ENCODE data around the gene HHIPL1.

The HHIPL1 gene

GRCh38 chr14:99698236-99698635 lies 53.3 kb downstream of the HHIPL1 start:
- no peaks in the 10 kb centered on the region for H3K4me1 ChIP-seq (ENCODE audit: control insufficient read depth, insufficient read depth, low read length)
- no peak overlapping the region for H3K4me3 ChIP-seq (ENCODE audit: low read depth, low read length)
- no peaks in the 10 kb centered on the region for H3K27me3 ChIP-seq (ENCODE audit: control insufficient read depth, insufficient read depth, low read length)
- peaks cover 12% of the 10 kb centered on the region for H3K9me3 ChIP-seq (ENCODE audit: control insufficient read depth, insufficient read depth, low read length)
- H3K36me3 ChIP-seq (ENCODE audit: control insufficient read depth, insufficient read depth, low read length) = no peaks in the 10 kb centered on the region
- no peak overlapping the region for H3K27ac ChIP-seq (ENCODE audit: low read depth, low read length)
- H3K9ac ChIP-seq (ENCODE audit: low read depth, low read length) = no peak overlapping the region

GRCh38 chr14:99698642-99699041 lies 53.7 kb downstream of the HHIPL1 start:
- Histone ChIP-seq H3K4me3 (ENCODE audit: low read depth, low read length) (no peak overlapping the region), H3K27me3 (ENCODE audit: control insufficient read depth, insufficient read depth, low read length) (no peaks in the 10 kb centered on the region), H3K4me1 (ENCODE audit: control insufficient read depth, insufficient read depth, low read length) (no peaks in the 10 kb centered on the region), H3K9me3 (ENCODE audit: control insufficient read depth, insufficient read depth, low read length) (peaks cover 16% of the 10 kb centered on the region), H3K36me3 (ENCODE audit: control insufficient read depth, insufficient read depth, low read length) (no peaks in the 10 kb centered on the region), H3K9ac (ENCODE audit: low read depth, low read length) (no peak overlapping the region), H3K27ac (ENCODE audit: low read depth, low read length) (no peak overlapping the region)

DNA sequence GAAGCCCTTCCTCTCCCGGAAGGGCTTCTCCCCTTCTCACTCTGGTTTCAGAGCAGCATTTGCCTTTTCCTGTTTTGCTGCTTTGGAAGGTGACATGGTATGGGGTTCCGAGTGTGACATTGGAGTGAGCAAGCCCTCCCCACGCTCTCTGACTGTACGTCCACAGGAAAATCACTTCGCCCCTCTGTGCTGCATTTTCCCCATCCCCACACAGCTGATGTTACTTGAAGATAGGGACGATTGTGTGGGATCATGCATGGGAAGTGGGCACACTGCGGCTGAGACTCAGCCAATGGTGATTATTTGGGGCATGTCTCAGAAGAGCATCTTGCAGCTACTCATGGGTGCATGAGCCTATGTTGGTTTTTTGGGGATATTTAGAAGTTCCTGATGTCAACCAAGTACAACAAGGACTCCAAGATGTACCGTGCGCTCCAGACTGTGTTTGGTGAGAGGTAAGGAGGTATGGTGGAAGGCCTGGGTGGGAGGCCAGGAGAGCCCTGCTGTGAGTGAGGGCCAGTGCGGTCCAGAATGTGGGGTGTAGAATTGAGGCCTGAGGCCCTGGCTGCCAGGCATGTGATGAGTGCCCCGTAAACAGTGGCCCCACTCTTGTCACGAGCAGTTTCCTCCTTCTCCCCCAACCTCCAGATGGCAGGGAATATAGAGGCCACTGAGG lies 54.3 kb downstream of the HHIPL1 start:
- H3K9me3 ChIP-seq (ENCODE audit: control insufficient read depth, insufficient read depth, low read length) = peaks cover 20% of the 10 kb centered on the region
- H3K36me3 ChIP-seq (ENCODE audit: control insufficient read depth, insufficient read depth, low read length) = no peaks in the 10 kb centered on the region
- H3K9ac ChIP-seq (ENCODE audit: low read depth, low read length) = no peak overlapping the region
- H3K4me3 ChIP-seq (ENCODE audit: low read depth, low read length) = no peak overlapping the region
- no peak overlapping the region for H3K27ac ChIP-seq (ENCODE audit: low read depth, low read length)
- H3K4me1 ChIP-seq (ENCODE audit: control insufficient read depth, insufficient read depth, low read length) = no peaks in the 10 kb centered on the region
- H3K27me3 ChIP-seq (ENCODE audit: control insufficient read depth, insufficient read depth, low read length) = no peaks in the 10 kb centered on the region

DNA sequence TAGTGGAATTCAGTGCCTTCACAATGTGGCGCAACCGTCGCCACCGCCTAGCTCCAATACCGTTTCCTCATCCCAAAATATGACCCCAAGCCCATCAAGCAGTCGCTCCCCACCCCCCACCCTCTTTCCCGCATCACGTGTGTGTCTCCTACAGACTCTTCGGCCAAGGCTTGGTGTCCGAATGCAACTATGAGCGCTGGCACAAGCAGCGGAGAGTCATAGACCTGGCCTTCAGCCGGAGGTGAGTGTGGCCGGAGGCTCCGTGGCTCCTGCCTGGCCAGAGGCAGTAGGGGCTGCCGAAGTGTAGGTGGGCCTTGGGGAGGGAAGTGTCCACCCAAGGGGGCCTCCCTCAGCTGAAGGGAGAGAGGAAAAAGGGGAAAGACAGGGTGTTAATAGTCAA lies 54.9 kb downstream of the HHIPL1 start:
- Histone ChIP-seq H3K36me3 (ENCODE audit: control insufficient read depth, insufficient read depth, low read length) (no peaks in the 10 kb centered on the region), H3K4me3 (ENCODE audit: low read depth, low read length) (no peak overlapping the region), H3K27me3 (ENCODE audit: control insufficient read depth, insufficient read depth, low read length) (no peaks in the 10 kb centered on the region), H3K4me1 (ENCODE audit: control insufficient read depth, insufficient read depth, low read length) (no peaks in the 10 kb centered on the region), H3K27ac (ENCODE audit: low read depth, low read length) (no peak overlapping the region), H3K9me3 (ENCODE audit: control insufficient read depth, insufficient read depth, low read length) (peaks cover 20% of the 10 kb centered on the region), H3K9ac (ENCODE audit: low read depth, low read length) (no peak overlapping the region)

GRCh38 chr14:99700379-99700778 lies 55.5 kb downstream of the HHIPL1 start:
- H3K9me3 ChIP-seq (ENCODE audit: control insufficient read depth, insufficient read depth, low read length) = peaks cover 20% of the 10 kb centered on the region
- H3K27me3 ChIP-seq (ENCODE audit: control insufficient read depth, insufficient read depth, low read length) = no peaks in the 10 kb centered on the region
- H3K4me3 ChIP-seq (ENCODE audit: low read depth, low read length) = no peak overlapping the region
- no peaks in the 10 kb centered on the region for H3K36me3 ChIP-seq (ENCODE audit: control insufficient read depth, insufficient read depth, low read length)
- H3K27ac ChIP-seq (ENCODE audit: low read depth, low read length) = no peak overlapping the region
- H3K4me1 ChIP-seq (ENCODE audit: control insufficient read depth, insufficient read depth, low read length) = no peaks in the 10 kb centered on the region
- no peak overlapping the region for H3K9ac ChIP-seq (ENCODE audit: low read depth, low read length)

DNA sequence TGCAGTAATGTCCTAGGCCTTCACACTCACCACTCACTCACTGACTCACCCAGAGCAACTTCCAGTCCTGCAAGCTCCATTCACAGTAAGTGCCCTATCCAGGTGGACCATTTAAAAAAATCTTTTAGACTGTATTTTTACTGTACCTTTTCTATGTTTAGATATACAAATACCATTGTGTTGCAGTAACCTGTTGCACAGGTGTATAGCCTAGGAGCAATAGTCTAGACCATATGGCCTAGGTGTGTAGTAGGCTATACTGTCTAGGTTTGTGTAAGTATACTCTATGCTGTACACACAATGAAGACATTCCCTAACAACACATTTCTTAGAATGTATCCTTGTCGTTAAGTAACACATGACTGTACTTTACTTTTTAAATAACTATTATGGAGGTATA lies 56.3 kb downstream of the HHIPL1 start:
- no peaks in the 10 kb centered on the region for H3K36me3 ChIP-seq (ENCODE audit: control insufficient read depth, insufficient read depth, low read length)
- peaks cover 20% of the 10 kb centered on the region for H3K9me3 ChIP-seq (ENCODE audit: control insufficient read depth, insufficient read depth, low read length)
- no peak overlapping the region for H3K9ac ChIP-seq (ENCODE audit: low read depth, low read length)
- H3K4me1 ChIP-seq (ENCODE audit: control insufficient read depth, insufficient read depth, low read length) = no peaks in the 10 kb centered on the region
- no peak overlapping the region for H3K4me3 ChIP-seq (ENCODE audit: low read depth, low read length)
- no peaks in the 10 kb centered on the region for H3K27me3 ChIP-seq (ENCODE audit: control insufficient read depth, insufficient read depth, low read length)
- no peak overlapping the region for H3K27ac ChIP-seq (ENCODE audit: low read depth, low read length)

- no peak overlapping the region for H3K4me3 ChIP-seq (ENCODE audit: low read depth, low read length)
- H3K27me3 ChIP-seq (ENCODE audit: control insufficient read depth, insufficient read depth, low read length) = no peaks in the 10 kb centered on the region
- H3K9me3 ChIP-seq (ENCODE audit: control insufficient read depth, insufficient read depth, low read length) = peaks cover 20% of the 10 kb centered on the region
- no peak overlapping the region for H3K9ac ChIP-seq (ENCODE audit: low read depth, low read length)
- no peaks in the 10 kb centered on the region for H3K4me1 ChIP-seq (ENCODE audit: control insufficient read depth, insufficient read depth, low read length)
- no peak overlapping the region for H3K27ac ChIP-seq (ENCODE audit: low read depth, low read length)
- no peaks in the 10 kb centered on the region for H3K36me3 ChIP-seq (ENCODE audit: control insufficient read depth, insufficient read depth, low read length)
Observed at GRCh38 chr14:99702115-99702514, 57.2 kb downstream of the HHIPL1 start.

DNA sequence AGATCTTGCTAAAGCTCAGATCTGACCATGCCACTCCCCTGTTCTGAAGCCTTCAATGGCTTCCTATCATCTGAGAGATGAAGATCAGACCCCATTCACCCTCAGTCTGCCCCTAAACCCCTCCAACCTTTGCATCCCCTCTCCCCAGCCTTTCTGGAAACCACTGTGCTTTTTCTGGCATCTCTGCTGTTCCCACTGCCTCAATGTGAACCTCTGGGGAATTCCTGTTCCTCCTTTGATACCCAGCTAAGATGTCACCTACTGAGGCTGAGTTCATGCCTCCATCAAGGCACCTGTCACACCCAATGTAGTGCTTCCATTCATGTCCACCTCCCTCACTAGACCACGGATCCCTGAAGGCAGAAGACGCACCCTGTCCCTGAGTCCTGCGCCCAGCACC lies 58.5 kb downstream of the HHIPL1 start:
- Histone ChIP-seq H3K36me3 (ENCODE audit: control insufficient read depth, insufficient read depth, low read length) (no peaks in the 10 kb centered on the region), H3K4me1 (ENCODE audit: control insufficient read depth, insufficient read depth, low read length) (no peaks in the 10 kb centered on the region), H3K9ac (ENCODE audit: low read depth, low read length) (no peak overlapping the region), H3K4me3 (ENCODE audit: low read depth, low read length) (no peak overlapping the region), H3K27me3 (ENCODE audit: control insufficient read depth, insufficient read depth, low read length) (no peaks in the 10 kb centered on the region), H3K9me3 (ENCODE audit: control insufficient read depth, insufficient read depth, low read length) (peaks cover 20% of the 10 kb centered on the region), H3K27ac (ENCODE audit: low read depth, low read length) (no peak overlapping the region)

DNA sequence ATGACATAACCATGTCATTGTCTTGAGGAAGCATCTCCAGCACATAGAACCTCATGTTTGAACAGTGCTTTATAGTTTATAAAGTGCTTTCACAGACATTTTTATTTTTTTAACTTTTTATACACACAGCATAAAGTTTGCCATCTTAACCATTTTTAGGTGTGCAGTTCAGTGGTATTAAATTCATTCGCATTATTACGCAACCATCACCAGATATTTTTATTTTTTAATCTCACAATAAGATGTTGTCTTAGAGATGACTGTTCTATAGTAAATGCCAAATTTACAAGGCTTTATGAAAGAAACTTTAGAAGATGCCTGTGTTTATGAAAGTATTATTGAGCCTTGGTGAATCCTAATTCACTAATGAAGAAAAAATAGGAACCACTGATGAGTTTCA lies 59.1 kb downstream of the HHIPL1 start:
- no peak overlapping the region for H3K27ac ChIP-seq (ENCODE audit: low read depth, low read length)
- no peak overlapping the region for H3K9ac ChIP-seq (ENCODE audit: low read depth, low read length)
- H3K9me3 ChIP-seq (ENCODE audit: control insufficient read depth, insufficient read depth, low read length) = peaks cover 20% of the 10 kb centered on the region
- no peaks in the 10 kb centered on the region for H3K4me1 ChIP-seq (ENCODE audit: control insufficient read depth, insufficient read depth, low read length)
- no peak overlapping the region for H3K4me3 ChIP-seq (ENCODE audit: low read depth, low read length)
- no peaks in the 10 kb centered on the region for H3K27me3 ChIP-seq (ENCODE audit: control insufficient read depth, insufficient read depth, low read length)
- H3K36me3 ChIP-seq (ENCODE audit: control insufficient read depth, insufficient read depth, low read length) = no peaks in the 10 kb centered on the region

DNA sequence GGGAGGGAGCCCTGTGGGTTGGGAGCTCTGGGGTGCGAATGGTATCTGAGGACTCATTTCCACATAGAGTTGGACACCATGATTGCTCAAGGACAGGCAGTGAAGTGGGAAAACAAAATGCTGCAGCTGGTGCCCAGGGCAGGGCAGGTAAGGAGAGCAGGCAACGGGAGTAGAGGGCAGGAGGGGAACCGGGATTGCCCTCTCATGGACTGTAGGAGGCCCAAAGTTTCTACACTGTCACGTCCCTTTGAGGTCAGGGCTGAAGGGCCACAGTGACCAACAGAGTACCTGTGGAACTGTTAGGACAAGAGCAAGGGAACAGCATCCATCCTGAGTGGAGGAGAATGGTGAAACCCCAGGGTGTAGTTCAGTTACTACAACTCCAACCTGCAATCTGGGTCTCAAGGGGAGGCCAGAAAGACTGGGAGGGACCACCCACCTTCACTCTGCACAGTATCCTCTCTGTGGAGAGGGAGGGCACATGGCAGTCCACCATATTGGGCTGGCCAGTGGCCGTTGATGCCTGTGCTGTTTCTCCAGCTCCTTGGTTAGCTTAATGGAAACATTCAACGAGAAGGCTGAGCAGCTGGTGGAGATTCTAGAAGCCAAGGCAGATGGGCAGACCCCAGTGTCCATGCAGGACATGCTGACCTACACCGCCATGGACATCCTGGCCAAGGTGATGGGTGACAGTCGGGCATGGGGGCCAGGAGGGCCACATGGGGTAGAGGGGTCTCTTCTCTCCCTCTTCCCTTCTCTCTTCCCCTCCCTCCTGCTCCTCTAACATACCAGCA lies 61.4 kb downstream of the HHIPL1 start:
- H3K9ac ChIP-seq (ENCODE audit: low read depth, low read length) = no peak overlapping the region
- H3K4me3 ChIP-seq (ENCODE audit: low read depth, low read length) = no peak overlapping the region
- H3K36me3 ChIP-seq (ENCODE audit: control insufficient read depth, insufficient read depth, low read length) = no peaks in the 10 kb centered on the region
- no peak overlapping the region for H3K27ac ChIP-seq (ENCODE audit: low read depth, low read length)
- H3K9me3 ChIP-seq (ENCODE audit: control insufficient read depth, insufficient read depth, low read length) = peaks cover 20% of the 10 kb centered on the region
- no peaks in the 10 kb centered on the region for H3K4me1 ChIP-seq (ENCODE audit: control insufficient read depth, insufficient read depth, low read length)
- no peaks in the 10 kb centered on the region for H3K27me3 ChIP-seq (ENCODE audit: control insufficient read depth, insufficient read depth, low read length)

GRCh38 chr14:99707420-99707819 lies 62.5 kb downstream of the HHIPL1 start:
- H3K9ac ChIP-seq (ENCODE audit: low read depth, low read length) = no peak overlapping the region
- H3K27ac ChIP-seq (ENCODE audit: low read depth, low read length) = no peak overlapping the region
- no peaks in the 10 kb centered on the region for H3K36me3 ChIP-seq (ENCODE audit: control insufficient read depth, insufficient read depth, low read length)
- peaks cover 14% of the 10 kb centered on the region for H3K9me3 ChIP-seq (ENCODE audit: control insufficient read depth, insufficient read depth, low read length)
- H3K4me1 ChIP-seq (ENCODE audit: control insufficient read depth, insufficient read depth, low read length) = no peaks in the 10 kb centered on the region
- no peak overlapping the region for H3K4me3 ChIP-seq (ENCODE audit: low read depth, low read length)
- H3K27me3 ChIP-seq (ENCODE audit: control insufficient read depth, insufficient read depth, low read length) = no peaks in the 10 kb centered on the region

Data from HUES48 (cell line).